GM13977 (cell line): ENCODE measurements around the gene CYP2D6.
"Not testable (repeated sequence)": the region's sequence is repeated elsewhere in the genome, so short reads cannot be mapped to it uniquely, and the experiment has no call there.

Source experiments
- DNase-seq: peaks from one replicate; pipeline ENCODE4 v3.0.0; 2012; ENCODE audit warnings: low spot score
- in situ Hi-C: fragments of 300-500 bp; cut with MboI; formaldehyde crosslinking; loops from one replicate; pipeline ENCODE4 v1.12.0; 2022; ENCODE audit warnings: low sequenced_read_pairs, low pct_unique_long_range_greater_than_20kb, mixed read lengths, inconsistent platforms; ENCODE audit not compliant: unreplicated experiment
- TF ChIP-seq, protein P1 (sequence below): IDR thresholded peaks from 2 replicates; pipeline ENCODE4 v1.5.1; 2012; ENCODE audit warnings: mild to moderate bottlenecking, control low read depth; ENCODE audit not compliant: insufficient read depth; ENCODE audit errors: extremely low read depth, missing control alignments

Gene CYP2D6

DNA sequence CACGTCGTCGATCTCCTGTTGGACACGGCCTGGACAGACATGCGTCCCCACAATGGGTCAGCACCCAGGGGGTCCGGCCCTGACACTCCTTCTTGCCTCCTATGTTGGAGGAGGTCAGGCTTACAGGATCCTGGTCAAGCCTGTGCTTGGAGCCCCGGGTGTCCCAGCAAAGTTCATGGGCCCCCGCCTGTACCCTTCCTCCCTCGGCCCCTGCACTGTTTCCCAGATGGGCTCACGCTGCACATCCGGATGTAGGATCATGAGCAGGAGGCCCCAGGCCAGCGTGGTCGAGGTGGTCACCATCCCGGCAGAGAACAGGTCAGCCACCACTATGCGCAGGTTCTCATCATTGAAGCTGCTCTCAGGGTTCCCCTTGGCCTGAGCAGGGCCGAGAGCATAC lies 3.0 kb downstream of the CYP2D6 start:
- DNase-seq: no peak
- in situ Hi-C loops: no loop called here
- TF ChIP-seq, protein P1, sequence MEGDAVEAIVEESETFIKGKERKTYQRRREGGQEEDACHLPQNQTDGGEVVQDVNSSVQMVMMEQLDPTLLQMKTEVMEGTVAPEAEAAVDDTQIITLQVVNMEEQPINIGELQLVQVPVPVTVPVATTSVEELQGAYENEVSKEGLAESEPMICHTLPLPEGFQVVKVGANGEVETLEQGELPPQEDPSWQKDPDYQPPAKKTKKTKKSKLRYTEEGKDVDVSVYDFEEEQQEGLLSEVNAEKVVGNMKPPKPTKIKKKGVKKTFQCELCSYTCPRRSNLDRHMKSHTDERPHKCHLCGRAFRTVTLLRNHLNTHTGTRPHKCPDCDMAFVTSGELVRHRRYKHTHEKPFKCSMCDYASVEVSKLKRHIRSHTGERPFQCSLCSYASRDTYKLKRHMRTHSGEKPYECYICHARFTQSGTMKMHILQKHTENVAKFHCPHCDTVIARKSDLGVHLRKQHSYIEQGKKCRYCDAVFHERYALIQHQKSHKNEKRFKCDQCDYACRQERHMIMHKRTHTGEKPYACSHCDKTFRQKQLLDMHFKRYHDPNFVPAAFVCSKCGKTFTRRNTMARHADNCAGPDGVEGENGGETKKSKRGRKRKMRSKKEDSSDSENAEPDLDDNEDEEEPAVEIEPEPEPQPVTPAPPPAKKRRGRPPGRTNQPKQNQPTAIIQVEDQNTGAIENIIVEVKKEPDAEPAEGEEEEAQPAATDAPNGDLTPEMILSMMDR: no peak

DNA sequence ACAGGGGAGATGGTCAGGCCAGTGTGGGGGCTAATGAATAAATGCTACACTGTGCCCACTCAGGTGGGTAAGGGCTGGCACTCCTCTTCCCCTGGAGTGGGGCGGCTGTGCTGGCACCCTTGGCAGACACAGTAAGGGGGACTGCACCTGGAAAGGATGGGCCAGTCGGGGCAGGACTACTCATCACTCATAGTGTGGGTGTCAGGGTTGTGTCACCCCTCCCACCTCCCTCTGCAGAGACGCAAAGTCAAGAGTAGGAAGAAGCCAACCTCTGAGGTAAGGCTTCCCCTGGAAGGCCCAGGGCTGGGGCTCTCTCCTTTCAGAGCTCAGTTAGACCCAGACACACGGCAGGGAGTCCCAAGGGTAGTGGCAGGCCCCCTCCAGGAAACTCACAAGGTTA lies 7.1 kb downstream of the CYP2D6 start:
- in situ Hi-C loops, DNase-seq: not testable (repeated sequence)

DNA sequence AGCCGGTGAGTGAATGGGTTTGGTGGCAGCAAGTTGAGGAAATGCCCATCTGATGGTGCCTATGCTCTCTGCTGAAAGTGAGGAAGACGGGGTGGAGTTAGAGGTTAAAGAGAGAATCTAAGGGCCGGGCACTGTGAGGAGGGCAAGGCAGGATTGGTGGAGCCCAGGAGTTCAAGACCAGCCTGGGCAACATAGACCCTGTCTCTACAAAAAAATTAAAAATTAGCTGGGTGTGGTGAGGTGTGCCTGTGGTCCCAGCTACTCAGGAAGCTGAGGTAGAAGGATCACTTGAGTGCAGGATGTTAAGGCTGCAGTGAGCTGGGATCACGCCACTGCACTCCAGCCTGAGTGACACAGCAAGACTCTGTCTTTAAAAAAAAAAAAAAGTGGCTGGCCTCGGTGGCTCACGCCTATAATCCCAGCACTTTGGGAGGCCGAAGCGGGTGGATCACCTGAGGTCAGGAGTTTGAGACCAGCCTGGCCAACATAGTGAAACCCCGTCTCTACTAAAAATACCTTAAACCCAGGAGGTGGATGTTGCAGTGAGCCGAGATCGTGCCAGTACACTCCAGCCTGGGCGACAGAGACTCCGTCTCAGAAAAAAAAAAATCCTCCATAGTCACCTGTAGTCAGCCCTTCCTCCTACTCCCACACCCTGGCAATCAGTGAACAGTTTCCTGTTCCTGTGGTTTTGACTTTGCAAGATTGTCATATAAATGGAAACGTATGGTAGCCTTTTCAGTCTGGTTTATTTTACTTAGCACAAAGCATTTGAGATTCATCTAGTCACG lies 10.2 kb downstream of the CYP2D6 start:
- in situ Hi-C loops: not testable (repeated sequence)

DNA sequence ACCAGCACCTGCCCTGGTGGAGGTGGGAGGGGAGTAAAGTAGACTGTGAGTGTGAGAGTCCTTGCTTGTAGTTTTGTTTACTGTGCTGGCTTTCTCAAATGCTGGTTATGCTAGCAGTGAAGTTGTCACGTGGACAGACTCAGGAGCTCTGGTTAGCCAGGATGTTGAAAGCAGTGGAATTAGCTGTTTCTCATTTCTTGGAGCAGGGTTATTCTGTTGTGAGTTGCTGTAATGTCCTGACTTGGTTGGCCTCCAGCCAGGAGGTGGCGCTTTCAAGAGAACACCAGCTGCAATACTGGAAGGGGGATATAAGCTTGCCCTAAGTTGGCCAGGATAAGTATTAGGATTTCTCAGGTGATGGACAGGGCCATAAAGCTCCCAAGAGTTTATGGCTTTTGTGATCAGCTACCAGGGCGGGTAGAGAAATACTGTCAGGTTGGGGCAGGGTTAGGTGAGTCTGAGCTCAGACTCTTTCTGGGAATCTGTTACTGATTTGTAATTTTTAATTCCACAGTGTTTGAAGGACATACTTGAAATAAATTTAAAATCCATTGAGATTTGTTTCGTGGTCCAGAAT lies 13.7 kb downstream of the CYP2D6 start:
- in situ Hi-C loops: no loop called here
- no peak for DNase-seq
- TF ChIP-seq, protein P1: no peak

More for the DNA sequence above, 10.2 kb downstream of the CYP2D6 start:
- DNase-seq: peak; percentile 52

DNA sequence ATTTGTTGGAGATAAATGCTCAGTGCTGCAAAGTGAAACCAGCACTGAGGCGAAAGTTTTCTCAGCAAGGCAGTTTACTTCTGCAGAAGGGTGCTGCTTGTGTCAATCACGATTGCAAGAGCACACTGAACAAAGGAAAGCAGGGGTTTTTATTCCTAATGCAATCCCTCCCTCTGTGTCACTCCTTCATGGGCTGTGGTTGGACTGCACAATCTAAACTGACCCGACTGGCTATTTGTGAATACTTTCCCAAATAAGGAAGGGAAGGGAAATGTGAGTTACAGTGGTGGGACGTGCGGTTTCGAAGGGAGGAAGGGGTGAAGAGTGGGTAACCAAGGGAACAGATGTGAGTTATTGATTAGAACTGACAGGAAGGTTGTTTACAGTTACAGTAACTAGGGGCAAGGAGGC lies 15.2 kb downstream of the CYP2D6 start:
- in situ Hi-C loops, DNase-seq: not testable (repeated sequence)

DNA sequence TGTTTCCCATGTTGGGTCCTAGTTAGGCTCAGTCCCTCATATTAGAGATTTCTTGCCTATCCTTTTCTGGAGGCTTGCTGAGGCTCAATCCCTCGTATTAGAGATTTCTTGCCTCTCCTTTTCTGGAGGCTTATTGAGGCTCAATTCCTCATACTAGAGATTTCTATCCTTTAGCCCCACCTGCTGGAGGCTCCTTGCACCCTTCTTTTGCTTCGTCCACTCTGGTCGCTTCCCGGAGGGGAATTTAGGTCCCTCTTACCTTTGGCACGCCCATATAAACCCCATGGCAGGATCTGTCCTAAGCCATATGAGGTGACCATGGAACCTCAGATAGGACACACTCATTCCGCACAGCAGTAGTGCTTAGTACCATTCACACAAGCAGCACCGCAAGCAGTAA lies 15.9 kb downstream of the CYP2D6 start:
- TF ChIP-seq, protein P1: no peak
- in situ Hi-C loops: no loop called here
- no peak for DNase-seq

DNA sequence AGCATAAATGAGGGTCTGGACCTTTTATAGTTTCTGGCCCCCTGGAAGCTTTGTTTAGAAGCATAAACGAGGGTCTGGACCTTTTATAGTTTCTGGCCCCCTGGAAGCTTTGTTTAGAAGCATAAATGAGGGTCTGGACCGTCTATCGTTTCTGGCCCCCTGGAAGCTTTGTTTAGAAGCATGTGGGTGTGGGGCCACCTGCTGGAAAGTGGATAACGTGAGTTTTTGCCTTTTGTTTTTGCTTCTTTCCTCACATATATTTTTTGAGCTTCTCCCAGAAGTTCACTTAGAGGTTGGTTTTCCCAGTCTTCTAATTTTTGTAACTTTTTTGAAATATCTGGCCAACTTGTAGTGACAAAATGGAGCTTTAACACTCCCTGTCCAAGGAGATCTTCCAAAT lies 17.8 kb downstream of the CYP2D6 start:
- DNase-seq, in situ Hi-C loops: not testable (repeated sequence)
- TF ChIP-seq, protein P1: peak; percentile 13

DNA sequence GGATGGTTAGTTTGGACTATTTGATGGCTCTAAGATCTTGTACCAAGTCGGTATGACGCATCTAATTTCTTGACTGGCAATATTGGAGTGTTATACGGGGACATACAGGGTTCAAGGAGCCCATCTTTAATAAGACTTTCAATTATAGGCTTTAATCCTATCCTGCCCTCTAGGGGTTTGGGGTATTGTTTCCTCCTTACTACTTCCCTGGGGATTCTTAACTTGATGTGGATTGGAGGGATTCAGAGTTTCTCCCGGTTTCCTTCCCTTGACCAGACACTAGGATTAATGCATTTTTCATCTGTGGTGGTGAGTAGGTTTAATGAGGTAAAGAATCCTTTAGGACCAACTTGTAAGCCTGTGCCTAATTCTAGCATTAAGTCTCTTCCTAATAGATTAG lies 18.8 kb downstream of the CYP2D6 start:
- TF ChIP-seq, protein P1: no peak
- no peak for DNase-seq
- in situ Hi-C loops: no loop called here
